Measurements from ENCODE around the gene PC. TPM values are rescaled to one million over a fixed set of nuclear protein-coding genes. Genes with fewer than 3 reads are reported as not detected.

Gene PC
- total and polyA plus RNA-seq, 11 donors, result 2.6 to 22.4 (median 13.1) TPM

- Histone ChIP-seq H3K4me1 (no peaks in the 10 kb centered on the region), H3K27ac (no peak overlapping the region), H3K36me3 (no peaks in the 10 kb centered on the region), H3K27me3 (no peaks in the 10 kb centered on the region), H3K9me3 (no peaks in the 10 kb centered on the region), H3K4me3 (no peak overlapping the region)
- no peak for ATAC-seq
- TF ChIP-seq POLR2A (IDR thresholded peaks at IDR 0.05) (no peak), CTCF (IDR thresholded peaks at IDR 0.05) (no peak)
- 92 to 97% (median 94%) methylated on average over 5 of the region's 5 CpGs for WGBS, 4 donors
- DNase-seq, result no peak
- intact Hi-C loops (cut with DNase I), result no loop called here
Observed at GRCh38 chr11:67002921-67003411, 44.8 kb upstream of the PC start.

DNA sequence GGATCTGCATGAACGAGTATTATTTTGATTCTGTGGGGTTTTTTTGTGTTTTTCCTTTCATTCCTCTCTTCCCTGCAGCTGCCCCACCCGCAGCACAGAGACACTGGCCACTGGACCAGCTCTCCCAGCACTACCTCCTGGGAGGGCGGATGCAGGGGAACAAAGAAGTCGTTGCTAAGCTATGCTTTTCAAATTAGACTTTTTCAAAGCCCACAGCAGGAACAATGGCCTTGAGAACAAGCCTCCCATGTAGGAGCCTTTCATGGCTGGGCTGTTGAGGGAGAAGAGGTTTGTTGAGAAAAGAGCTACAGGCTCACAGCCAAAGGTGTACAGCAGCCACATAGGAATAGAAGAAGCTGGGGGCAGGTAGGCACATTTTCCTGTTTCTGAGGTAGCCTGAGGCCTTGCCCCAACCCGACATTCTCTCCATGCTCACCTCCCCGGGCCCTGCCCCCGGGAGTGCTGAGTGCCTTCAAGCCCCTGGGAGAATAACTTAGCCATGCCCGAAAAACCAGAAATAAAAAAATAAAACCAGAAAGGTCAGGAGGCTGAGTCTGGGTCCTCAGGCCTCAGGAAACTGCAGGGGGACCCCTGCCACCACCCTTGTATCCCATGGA lies 44.2 kb upstream of the PC start:
- TF ChIP-seq POLR2A (IDR thresholded peaks at IDR 0.05), result no peak
- TF ChIP-seq CTCF (IDR thresholded peaks at IDR 0.05), result no peak
- Histone ChIP-seq H3K9me3 (no peaks in the 10 kb centered on the region), H3K4me1 (no peaks in the 10 kb centered on the region), H3K4me3 (no peak overlapping the region), H3K27me3 (no peaks in the 10 kb centered on the region), H3K27ac (no peak overlapping the region), H3K36me3 (no peaks in the 10 kb centered on the region)
- 60 to 64% (median 62%) methylated on average over 8 of the region's 8 CpGs for WGBS, 4 donors
- ATAC-seq (no peak), DNase-seq (no peak)
- intact Hi-C loops (cut with DNase I), result no loop called here

DNA sequence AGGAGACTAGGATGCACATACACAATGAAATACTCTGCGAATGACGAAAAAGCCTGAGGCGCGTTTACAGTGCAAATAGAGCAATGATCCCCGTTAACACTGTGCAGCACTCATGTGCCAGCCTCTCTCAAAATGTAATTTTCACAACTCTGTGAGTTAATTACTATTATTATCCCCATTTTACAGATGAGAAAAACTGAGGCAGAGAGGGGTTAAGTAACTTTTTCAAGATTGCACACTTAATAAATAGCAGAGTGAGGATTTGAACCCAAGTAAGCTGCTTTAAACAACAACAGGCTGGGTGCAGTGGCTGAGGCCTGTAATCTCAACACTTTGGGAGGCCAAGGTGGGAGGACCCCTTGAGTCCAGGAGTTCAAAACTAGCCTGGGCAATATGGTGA lies 43.1 kb upstream of the PC start:
- no peak overlapping the region for H3K27ac ChIP-seq
- no peak overlapping the region for H3K4me3 ChIP-seq
- ATAC-seq, result no peak
- intact Hi-C loops (cut with DNase I), result no loop called here
- TF ChIP-seq POLR2A (IDR thresholded peaks at IDR 0.05), result no peak
- TF ChIP-seq CTCF (IDR thresholded peaks at IDR 0.05), result no peak
- 97 to 100% (median 97%) methylated on average over 5 of the region's 5 CpGs for WGBS, 4 donors
- DNase-seq, result no peak
- H3K36me3 ChIP-seq, result no peaks in the 10 kb centered on the region
- H3K27me3 ChIP-seq, result no peaks in the 10 kb centered on the region
- H3K9me3 ChIP-seq, result no peaks in the 10 kb centered on the region
- H3K4me1 ChIP-seq, result peaks cover 0 to 10% (median 0%) of the 10 kb centered on the region in 12 donors

DNA sequence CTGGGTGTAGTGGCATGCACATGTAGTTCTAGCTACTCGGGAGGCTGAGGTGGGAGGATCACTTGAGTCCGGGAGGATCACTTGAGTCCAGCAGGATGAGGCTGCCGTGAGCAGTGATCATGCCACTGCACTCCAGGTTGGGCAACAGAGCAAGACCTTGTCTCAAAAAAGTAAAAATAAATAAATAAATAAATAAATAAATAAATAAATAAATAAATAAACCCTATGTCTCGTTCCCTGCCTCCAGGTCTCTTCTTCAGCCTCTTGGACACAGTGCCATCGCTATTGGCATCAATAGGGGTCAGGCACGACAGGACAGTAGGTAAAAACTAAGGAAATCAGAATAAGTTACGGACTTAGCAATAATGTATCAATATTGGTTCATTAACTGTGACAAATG lies 41.4 kb upstream of the PC start:
- H3K4me1 ChIP-seq, result peaks cover 0 to 11% (median 0%) of the 10 kb centered on the region in 12 donors
- H3K36me3 ChIP-seq, result no peaks in the 10 kb centered on the region
- 88 to 92% (median 91%) methylated on average over 7 of the region's 7 CpGs for WGBS, 4 donors
- TF ChIP-seq CTCF (IDR thresholded peaks at IDR 0.05), result no peak
- no peak for TF ChIP-seq POLR2A (IDR thresholded peaks at IDR 0.05)
- DNase-seq, result no peak
- no peaks in the 10 kb centered on the region for H3K9me3 ChIP-seq
- no peak overlapping the region for H3K4me3 ChIP-seq
- intact Hi-C loops (cut with DNase I), result no loop called here
- no peak overlapping the region for H3K27ac ChIP-seq
- ATAC-seq, result no peak
- H3K27me3 ChIP-seq, result no peaks in the 10 kb centered on the region

Data from heart left ventricle (tissue), 16 donors.